ENCODE measurements around the gene EXOC5.
"Not testable (repeated sequence)": the region's sequence is repeated elsewhere in the genome, so short reads cannot be mapped to it uniquely, and the experiment has no call there.

DNA sequence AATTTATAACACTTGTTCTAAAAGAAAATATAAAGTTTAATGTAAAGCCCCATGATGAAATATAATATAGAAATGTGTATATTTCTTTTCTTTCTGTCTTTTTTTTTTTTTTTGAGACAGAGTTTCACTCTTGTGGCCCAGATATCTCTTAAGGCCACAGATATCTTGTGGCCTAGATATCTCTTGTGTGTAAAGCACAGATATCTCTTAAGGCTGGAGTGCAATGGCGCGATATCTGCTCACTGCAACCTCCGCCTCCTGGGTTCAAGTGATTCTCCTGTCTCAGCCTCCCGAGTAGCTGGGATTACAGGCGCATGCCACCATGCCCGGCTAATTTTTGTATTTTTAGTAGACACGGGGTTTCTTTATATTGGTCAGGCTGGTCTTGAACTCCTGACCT is 28.6 kb downstream of the EXOC5 start:
- TF ChIP-seq, protein P1, sequence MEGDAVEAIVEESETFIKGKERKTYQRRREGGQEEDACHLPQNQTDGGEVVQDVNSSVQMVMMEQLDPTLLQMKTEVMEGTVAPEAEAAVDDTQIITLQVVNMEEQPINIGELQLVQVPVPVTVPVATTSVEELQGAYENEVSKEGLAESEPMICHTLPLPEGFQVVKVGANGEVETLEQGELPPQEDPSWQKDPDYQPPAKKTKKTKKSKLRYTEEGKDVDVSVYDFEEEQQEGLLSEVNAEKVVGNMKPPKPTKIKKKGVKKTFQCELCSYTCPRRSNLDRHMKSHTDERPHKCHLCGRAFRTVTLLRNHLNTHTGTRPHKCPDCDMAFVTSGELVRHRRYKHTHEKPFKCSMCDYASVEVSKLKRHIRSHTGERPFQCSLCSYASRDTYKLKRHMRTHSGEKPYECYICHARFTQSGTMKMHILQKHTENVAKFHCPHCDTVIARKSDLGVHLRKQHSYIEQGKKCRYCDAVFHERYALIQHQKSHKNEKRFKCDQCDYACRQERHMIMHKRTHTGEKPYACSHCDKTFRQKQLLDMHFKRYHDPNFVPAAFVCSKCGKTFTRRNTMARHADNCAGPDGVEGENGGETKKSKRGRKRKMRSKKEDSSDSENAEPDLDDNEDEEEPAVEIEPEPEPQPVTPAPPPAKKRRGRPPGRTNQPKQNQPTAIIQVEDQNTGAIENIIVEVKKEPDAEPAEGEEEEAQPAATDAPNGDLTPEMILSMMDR (IDR thresholded peaks at IDR 0.05; ENCODE audit: poor library complexity, severe bottlenecking), result not testable (repeated sequence)
- TF ChIP-seq EP300 (conservative IDR thresholded peaks at IDR 0.05; ENCODE audit: poor library complexity, severe bottlenecking); POLR2AphosphoS5 (IDR thresholded peaks at IDR 0.05); RAD21 (conservative IDR thresholded peaks at IDR 0.05); SMC3 (conservative IDR thresholded peaks at IDR 0.05; ENCODE audit: poor library complexity); EZH2 (IDR thresholded peaks at IDR 0.05; ENCODE audit: borderline replicate concordance, insufficient read depth, low read length, poor library complexity, severe bottlenecking); TAF1 (IDR thresholded peaks at IDR 0.05; ENCODE audit: low read depth): not testable (repeated sequence)
- TF ChIP-seq, protein P2, sequence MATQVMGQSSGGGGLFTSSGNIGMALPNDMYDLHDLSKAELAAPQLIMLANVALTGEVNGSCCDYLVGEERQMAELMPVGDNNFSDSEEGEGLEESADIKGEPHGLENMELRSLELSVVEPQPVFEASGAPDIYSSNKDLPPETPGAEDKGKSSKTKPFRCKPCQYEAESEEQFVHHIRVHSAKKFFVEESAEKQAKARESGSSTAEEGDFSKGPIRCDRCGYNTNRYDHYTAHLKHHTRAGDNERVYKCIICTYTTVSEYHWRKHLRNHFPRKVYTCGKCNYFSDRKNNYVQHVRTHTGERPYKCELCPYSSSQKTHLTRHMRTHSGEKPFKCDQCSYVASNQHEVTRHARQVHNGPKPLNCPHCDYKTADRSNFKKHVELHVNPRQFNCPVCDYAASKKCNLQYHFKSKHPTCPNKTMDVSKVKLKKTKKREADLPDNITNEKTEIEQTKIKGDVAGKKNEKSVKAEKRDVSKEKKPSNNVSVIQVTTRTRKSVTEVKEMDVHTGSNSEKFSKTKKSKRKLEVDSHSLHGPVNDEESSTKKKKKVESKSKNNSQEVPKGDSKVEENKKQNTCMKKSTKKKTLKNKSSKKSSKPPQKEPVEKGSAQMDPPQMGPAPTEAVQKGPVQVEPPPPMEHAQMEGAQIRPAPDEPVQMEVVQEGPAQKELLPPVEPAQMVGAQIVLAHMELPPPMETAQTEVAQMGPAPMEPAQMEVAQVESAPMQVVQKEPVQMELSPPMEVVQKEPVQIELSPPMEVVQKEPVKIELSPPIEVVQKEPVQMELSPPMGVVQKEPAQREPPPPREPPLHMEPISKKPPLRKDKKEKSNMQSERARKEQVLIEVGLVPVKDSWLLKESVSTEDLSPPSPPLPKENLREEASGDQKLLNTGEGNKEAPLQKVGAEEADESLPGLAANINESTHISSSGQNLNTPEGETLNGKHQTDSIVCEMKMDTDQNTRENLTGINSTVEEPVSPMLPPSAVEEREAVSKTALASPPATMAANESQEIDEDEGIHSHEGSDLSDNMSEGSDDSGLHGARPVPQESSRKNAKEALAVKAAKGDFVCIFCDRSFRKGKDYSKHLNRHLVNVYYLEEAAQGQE (IDR thresholded peaks at IDR 0.05; ENCODE audit: borderline replicate concordance), result not testable (repeated sequence)
